ENCODE results near the gene FLAD1.
"Not testable (repeated sequence)": the region's sequence is repeated elsewhere in the genome, so short reads cannot be mapped to it uniquely, and the experiment has no call there.

FLAD1 gene

DNA sequence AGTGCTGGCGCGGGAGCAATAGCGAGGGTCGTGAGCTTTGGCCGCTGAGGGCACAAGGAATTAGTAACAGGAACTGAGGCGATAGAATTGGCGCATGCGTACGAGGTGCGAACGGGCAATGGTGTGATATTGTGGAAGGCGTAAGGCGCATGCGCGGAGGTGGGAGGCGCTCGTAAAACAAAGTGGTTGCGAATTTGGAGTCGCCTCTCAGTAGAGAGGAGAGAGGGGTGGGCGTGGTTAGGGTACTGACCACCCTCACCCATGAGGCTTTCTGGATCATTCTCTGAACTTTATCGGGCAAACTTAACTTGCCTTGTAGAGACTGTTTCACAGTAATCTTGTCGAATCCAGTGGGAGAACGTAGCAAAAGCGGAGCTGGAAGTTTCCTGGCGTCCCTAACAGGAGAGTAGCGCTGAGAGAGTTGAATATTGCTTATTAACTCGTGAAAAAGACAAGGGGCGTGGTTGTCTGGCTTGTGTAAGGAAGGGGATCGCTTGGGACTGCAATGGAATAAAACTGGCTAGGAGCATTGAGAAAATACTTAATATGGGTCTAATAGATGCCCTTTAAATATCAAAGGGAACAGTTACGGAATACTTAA, 8.2 kb upstream of the FLAD1 start:
- Histone ChIP-seq H3K4me3 (peak overlapping the region; percentile 68 to 76), H3K4me1 (peaks cover 0 to 47% (median 39%) of the 10 kb centered on the region in 4 donors), H3K9me3 (no peaks in the 10 kb centered on the region), H3K36me3 (peaks cover 0 to 6% (median 0%) of the 10 kb centered on the region in 3 donors), H3K27ac (peak overlapping the region; percentile 95 to 97), H3K27me3 (no peaks in the 10 kb centered on the region)
- intact Hi-C loops (cut with DNase I; ENCODE audit: low total_unique reads) = loop anchor here (1.0 to 2.0 kb wide), 2 partner anchors 26 to 38 kb away; partner anchors contain the start of gene PMVK
- TF ChIP-seq, protein P1, sequence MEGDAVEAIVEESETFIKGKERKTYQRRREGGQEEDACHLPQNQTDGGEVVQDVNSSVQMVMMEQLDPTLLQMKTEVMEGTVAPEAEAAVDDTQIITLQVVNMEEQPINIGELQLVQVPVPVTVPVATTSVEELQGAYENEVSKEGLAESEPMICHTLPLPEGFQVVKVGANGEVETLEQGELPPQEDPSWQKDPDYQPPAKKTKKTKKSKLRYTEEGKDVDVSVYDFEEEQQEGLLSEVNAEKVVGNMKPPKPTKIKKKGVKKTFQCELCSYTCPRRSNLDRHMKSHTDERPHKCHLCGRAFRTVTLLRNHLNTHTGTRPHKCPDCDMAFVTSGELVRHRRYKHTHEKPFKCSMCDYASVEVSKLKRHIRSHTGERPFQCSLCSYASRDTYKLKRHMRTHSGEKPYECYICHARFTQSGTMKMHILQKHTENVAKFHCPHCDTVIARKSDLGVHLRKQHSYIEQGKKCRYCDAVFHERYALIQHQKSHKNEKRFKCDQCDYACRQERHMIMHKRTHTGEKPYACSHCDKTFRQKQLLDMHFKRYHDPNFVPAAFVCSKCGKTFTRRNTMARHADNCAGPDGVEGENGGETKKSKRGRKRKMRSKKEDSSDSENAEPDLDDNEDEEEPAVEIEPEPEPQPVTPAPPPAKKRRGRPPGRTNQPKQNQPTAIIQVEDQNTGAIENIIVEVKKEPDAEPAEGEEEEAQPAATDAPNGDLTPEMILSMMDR (IDR thresholded peaks at IDR 0.05) = no peak
- peak; percentile 95 to 98 for DNase-seq

- Histone ChIP-seq H3K4me3 (peak overlapping the region; percentile 68 to 76), H3K4me1 (peaks cover 0 to 41% (median 33%) of the 10 kb centered on the region in 4 donors), H3K36me3 (peaks cover 0 to 6% (median 0%) of the 10 kb centered on the region in 3 donors), H3K27me3 (no peaks in the 10 kb centered on the region), H3K9me3 (no peaks in the 10 kb centered on the region), H3K27ac (peak overlapping the region; percentile 95 to 97)
- peak in 1 of 2 donors; percentile 80 for DNase-seq
- TF ChIP-seq, protein P1 (IDR thresholded peaks at IDR 0.05) = no peak
- intact Hi-C loops (cut with DNase I; ENCODE audit: low total_unique reads) = loop anchor here (2.0 kb wide), 1 partner anchor 39 kb away; the partner anchor contains the start of gene PMVK
Measured at GRCh38 chr1:154975409-154976059, 7.6 kb upstream of the FLAD1 start.

GRCh38 chr1:154977762-154978161, 5.4 kb upstream of the FLAD1 start:
- H3K9me3 ChIP-seq; H3K27me3 ChIP-seq; intact Hi-C loops (cut with DNase I; ENCODE audit: low total_unique reads); DNase-seq; H3K36me3 ChIP-seq; H3K27ac ChIP-seq; H3K4me3 ChIP-seq: not testable (repeated sequence)
- peaks cover 0 to 24% (median 14%) of the 10 kb centered on the region in 4 donors for H3K4me1 ChIP-seq

DNA sequence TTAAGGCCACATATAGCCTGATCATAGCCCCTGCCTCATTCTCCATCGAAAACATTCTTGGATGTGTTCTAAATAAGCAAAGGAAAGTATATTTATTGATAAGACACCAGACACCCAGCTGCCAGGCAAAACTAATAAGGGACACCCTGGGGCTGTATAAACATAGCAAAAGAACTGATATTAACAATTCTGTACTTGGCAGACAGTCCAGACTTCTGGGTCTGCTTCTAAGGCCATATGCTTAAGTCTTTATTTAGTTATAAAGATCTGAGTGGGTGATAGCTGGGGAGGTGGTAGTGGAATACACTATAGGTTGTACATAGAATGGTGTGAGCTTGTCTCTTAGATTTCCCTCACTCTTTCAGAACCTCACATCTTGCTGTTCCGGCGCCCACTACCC, 4.8 kb upstream of the FLAD1 start:
- Histone ChIP-seq H3K27ac (no peak overlapping the region), H3K36me3 (peaks cover 0 to 6% (median 0%) of the 10 kb centered on the region in 3 donors), H3K4me3 (no peak overlapping the region), H3K4me1 (peaks cover 0 to 19% (median 10%) of the 10 kb centered on the region in 4 donors), H3K27me3 (no peaks in the 10 kb centered on the region), H3K9me3 (no peaks in the 10 kb centered on the region)
- intact Hi-C loops (cut with DNase I; ENCODE audit: low total_unique reads) = no loop called here
- TF ChIP-seq, protein P1 (IDR thresholded peaks at IDR 0.05) = no peak
- no peak for DNase-seq

DNA sequence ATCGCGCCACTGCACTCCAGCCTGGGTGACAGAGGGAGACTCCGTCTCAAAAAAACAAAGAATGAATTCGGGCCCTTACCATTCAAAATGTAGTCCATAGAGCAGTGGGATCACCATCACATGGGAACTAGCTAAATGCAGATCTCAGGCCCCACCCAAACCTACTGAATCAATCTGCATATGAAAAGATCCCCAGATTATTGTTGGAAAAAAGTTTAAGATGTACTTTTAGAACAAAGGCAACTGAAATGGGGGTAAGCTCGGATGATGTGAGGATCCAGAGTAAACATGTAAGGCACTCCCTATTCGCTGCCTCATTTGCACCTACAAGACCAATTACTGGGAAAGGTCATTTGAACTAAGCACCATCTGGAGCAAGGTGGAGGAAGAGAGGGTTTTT, 803 bp upstream of the FLAD1 start:
- no peaks in the 10 kb centered on the region for H3K27me3 ChIP-seq
- peaks cover 0 to 13% (median 0%) of the 10 kb centered on the region in 3 donors for H3K36me3 ChIP-seq
- no peak for DNase-seq
- intact Hi-C loops (cut with DNase I; ENCODE audit: low total_unique reads) = no loop called here
- TF ChIP-seq, protein P1 (IDR thresholded peaks at IDR 0.05) = no peak
- peaks cover 0 to 18% (median 12%) of the 10 kb centered on the region in 4 donors for H3K4me1 ChIP-seq
- peak overlapping the region in 1 of 2 donors; percentile 73 for H3K4me3 ChIP-seq
- H3K9me3 ChIP-seq = no peaks in the 10 kb centered on the region
- peak overlapping the region in 1 of 2 donors; percentile 55 for H3K27ac ChIP-seq

Measured in tibial artery (tissue), 4 donors.